Endometrial microvascular endothelial cells (primary cell): Measurements from ENCODE around the gene TAF1A. TPM values are rescaled to one million over a fixed set of nuclear protein-coding genes. Genes with fewer than 3 reads are reported as not detected.

Experiments used
- in situ Hi-C: cut with HindIII; loops from 2 replicates; pipeline ENCODE4 v1.10.0; 2017; ENCODE audit warnings: low sequenced_read_pairs, low pct_unique_long_range_greater_than_20kb; ENCODE audit errors: inconsistent ontology term
- total RNA-seq: library from RNA; depleted of rRNA; stranded (reverse); fragments of >200 nt; gene quantifications from one replicate; pipeline ENCODE4 v1.2.3, GENCODE V29; 2015; ENCODE audit errors: inconsistent ontology term

The TAF1A gene
- total RNA-seq, 1 donor from 2014 or later: 15.1 TPM

- in situ Hi-C loops: no loop called here
These were observed 17.0 kb upstream of the TAF1A start for GRCh38 chr1:222606757-222607156.

GRCh38 chr1:222601257-222601656, 11.5 kb upstream of the TAF1A start:
- in situ Hi-C loops: no loop called here

- in situ Hi-C loops: no loop called here
These were observed 10.5 kb upstream of the TAF1A start for GRCh38 chr1:222600281-222600680.

- in situ Hi-C loops: no loop called here
These were observed 7.0 kb upstream of the TAF1A start for GRCh38 chr1:222596696-222597095.

- in situ Hi-C loops: no loop called here
These were observed 5.1 kb upstream of the TAF1A start for GRCh38 chr1:222594789-222595188.

- in situ Hi-C loops: no loop called here
These were observed 2.4 kb upstream of the TAF1A start for GRCh38 chr1:222592171-222592570.

- in situ Hi-C loops: no loop called here
These were observed 1.6 kb downstream of the TAF1A start for GRCh38 chr1:222588135-222588534.

DNA sequence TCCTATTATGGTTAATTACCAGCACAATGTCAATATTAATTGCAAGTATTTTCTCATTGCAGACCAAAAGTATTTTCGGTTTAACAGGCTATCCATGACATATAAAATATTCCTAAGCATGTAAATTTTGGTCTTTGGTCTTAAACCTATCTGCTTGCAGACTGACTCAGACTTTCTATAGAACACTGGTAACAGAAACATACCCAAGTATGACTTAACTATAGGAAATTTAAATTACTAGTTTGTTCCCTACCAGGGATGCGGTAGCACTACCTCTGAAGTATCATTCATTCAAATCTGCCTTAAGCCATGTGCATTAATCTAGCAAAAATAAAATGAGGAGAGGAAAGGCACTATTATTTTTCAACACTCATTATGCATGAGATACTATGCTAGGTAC, 2.9 kb downstream of the TAF1A start:
- in situ Hi-C loops: no loop called here

GRCh38 chr1:222583079-222583478, 6.7 kb downstream of the TAF1A start:
- in situ Hi-C loops: no loop called here

GRCh38 chr1:222582099-222582774, 7.5 kb downstream of the TAF1A start:
- in situ Hi-C loops: no loop called here

- in situ Hi-C loops: no loop called here
These were observed 10.4 kb downstream of the TAF1A start for GRCh38 chr1:222579316-222579715.

DNA sequence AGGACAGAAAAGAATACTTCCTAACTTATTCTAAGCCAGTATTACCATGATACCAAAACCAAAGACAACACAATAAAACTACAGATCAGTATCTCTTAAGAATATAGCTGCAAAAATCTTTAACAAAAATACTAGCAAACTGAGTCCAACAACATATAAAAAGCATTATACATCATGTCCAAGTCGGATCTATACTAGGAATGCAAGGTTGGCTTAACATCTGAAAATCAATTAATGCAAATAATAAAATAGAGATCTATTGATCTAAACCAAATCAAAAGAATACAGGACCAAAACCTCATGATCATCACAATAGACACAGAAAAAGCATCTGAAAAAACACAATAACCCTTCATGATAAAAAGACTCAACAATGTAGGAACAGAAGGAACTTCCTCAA, 18.9 kb downstream of the TAF1A start:
- in situ Hi-C loops: no loop called here

DNA sequence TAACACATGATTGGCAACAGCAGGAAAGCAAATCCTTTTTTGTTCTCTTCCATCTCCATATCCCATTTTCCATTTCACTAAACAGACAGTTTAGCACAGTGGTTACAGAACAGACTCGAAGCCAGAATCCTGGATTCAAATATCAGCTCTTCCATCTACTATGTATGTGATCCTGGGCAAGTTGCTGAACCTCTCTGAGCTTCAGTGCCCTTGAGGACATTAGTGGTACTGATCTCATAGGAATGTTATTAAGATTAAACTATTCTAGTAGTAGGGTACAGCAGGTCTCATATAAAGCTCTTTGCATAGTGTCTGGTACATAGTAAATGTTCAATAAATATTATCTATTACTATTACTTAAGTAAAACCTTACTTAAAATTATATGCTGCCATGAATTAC, 28.1 kb downstream of the TAF1A start:
- in situ Hi-C loops: no loop called here

DNA sequence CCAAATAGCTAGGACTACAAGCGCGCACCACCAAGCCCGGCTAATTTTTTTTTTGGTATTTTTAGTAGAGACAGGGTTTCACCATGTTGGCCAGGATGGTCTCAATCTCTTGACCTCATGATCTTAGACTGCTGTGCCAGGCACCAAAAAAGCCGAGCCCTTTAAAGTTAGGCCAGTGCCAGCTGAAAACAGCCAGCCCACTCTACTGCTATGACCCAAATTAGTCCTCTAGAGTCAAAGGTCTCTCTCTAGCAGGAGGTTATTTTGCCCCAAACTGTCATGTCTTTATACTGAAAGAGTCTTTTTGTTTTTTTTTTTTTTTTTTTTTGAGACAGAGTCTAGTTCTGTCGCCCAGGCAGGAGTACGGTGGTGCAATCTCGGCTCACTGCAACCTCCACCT, 32.2 kb downstream of the TAF1A start:
- in situ Hi-C loops: no loop called here

DNA sequence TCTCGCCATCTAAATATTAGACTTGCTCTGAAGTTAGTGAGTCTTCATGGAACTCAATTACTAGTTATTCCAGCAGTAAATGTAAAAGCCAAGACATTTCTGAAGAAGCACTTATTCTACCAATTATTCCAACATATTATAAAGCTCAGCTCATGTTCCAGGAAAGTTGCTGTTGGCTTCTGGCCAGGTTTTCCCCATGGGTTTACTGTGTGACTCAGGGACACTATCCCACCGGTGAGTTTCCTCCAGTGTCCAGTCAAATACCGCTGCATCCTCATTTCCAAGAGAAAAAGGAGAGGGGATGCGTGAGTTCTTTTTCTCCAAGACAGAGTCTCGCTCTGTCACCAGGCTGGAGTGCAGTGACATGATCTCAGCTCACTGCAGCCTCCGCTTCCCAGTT, 32.6 kb downstream of the TAF1A start:
- in situ Hi-C loops: no loop called here

- in situ Hi-C loops: no loop called here
These were observed 33.6 kb downstream of the TAF1A start for GRCh38 chr1:222555992-222556615.

GRCh38 chr1:222554177-222554576, 35.6 kb downstream of the TAF1A start:
- in situ Hi-C loops: no loop called here

GRCh38 chr1:222552882-222553281, 36.9 kb downstream of the TAF1A start:
- in situ Hi-C loops: no loop called here

DNA sequence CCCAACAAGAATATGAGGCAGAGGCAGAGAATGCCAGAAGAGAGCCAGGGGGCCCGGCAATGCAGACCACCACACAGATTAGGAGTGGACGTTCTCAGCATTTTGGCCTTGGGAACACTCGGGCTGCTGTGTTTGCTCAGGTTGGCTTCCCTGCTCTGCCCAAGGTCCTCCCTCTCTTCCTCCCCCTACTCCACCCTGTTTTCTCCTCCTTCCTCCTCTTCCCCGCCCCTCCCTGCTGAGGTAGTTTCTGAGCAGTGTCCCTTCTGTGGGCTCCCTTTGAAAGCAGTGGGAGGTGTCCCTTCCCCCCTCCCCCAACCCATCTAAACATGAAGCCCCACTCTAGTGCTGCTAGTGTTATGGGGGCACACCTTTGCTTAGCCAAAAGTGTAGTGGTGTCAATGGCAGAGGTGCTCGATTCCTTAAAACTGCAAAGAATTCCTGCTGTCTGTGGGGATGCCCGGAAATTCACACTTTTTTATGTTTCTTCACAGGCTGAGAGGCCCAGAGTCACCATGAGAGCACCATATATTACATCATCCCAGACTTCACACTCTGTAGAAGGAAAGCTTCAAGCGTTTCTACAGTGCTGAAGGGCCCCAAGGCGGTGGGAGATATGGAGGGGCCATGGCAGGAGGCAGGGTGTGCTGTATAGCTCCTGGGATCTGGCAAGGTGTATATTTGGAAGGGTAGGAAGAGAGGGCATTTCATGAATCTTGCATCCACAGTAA, 41.6 kb downstream of the TAF1A start, which contains the start of gene HHIPL2:
HHIPL2 (minus strand) TSS at position 161 of the 728 bp plus-strand sequence; CDS start at position 101, 60 bp downstream.
- in situ Hi-C loops: no loop called here

- in situ Hi-C loops: no loop called here
These were observed 42.5 kb downstream of the TAF1A start for GRCh38 chr1:222547260-222547614.
